CD14-positive monocyte (primary cell): ENCODE results near the gene WNT3. TPM values are rescaled to one million over a fixed set of nuclear protein-coding genes. Genes with fewer than 3 reads are reported as not detected.

Source experiments
- DNase-seq, 3 donors: peaks; one replicate each; pipeline ENCODE4 v3.0.0-alpha.2; 2011 to 2022
- H2AFZ ChIP-seq: 2 replicates; pipeline ENCODE4 v1.6.0; 2012; ENCODE audit warnings: mild to moderate bottlenecking, low read depth, low read length, inconsistent platforms; ENCODE audit not compliant: insufficient read depth, poor library complexity, severe bottlenecking
- H3K27ac ChIP-seq, 2 donors: 1 replicate in 1 of 2; 2 replicates in 1 of 2; pipeline ENCODE4 v1.5.1; 2012 to 2013; ENCODE audit warnings: low read length in 2 of 2, control low read depth in 1 of 2, inconsistent platforms in 1 of 2, low read depth in 1 of 2, mild to moderate bottlenecking in 1 of 2
- H3K27me3 ChIP-seq, 2 donors: one replicate each; pipeline versions ENCODE4 v1.6.0 to v1.6.1; 2011 to 2013; ENCODE audit warnings: low read length in 2 of 2; ENCODE audit not compliant: control insufficient read depth in 2 of 2, insufficient read depth in 2 of 2
- H3K36me3 ChIP-seq, 2 donors: replicated peaks in 1 of 2; 1 replicate in 1 of 2; 2 replicates in 1 of 2; pipeline versions ENCODE4 v1.5.1 to v1.6.1; 2012 to 2013; ENCODE audit warnings: low read length in 2 of 2, control low read depth in 1 of 2, inconsistent platforms in 1 of 2, mild to moderate bottlenecking in 1 of 2; ENCODE audit not compliant: insufficient read depth in 2 of 2, control insufficient read depth in 1 of 2
- H3K4me1 ChIP-seq, 2 donors: 1 replicate in 1 of 2; 2 replicates in 1 of 2; pipeline versions ENCODE4 v1.5.1 to v1.6.1; 2012 to 2013; ENCODE audit warnings: low read length in 2 of 2, control low read depth in 1 of 2, inconsistent platforms in 1 of 2, mild to moderate bottlenecking in 1 of 2, moderate library complexity in 1 of 2; ENCODE audit not compliant: insufficient read depth in 2 of 2, control insufficient read depth in 1 of 2
- H3K4me2 ChIP-seq: replicated peaks from 2 replicates; pipeline ENCODE3; 2012; ENCODE audit warnings: low read length, moderate library complexity, mild to moderate bottlenecking; ENCODE audit not compliant: poor library complexity, severe bottlenecking; ENCODE audit errors: extremely low read depth
- H3K4me3 ChIP-seq, 3 experiments: fragments of 200-600 bp in 1 of 3; sonication (generic) in 1 of 3; replicated peaks in 1 of 3; 1 replicate in 2 of 3; 2 replicates in 1 of 3; pipeline ENCODE4 v1.5.1; 2011 to 2013; ENCODE audit warnings: low read length in 3 of 3, mild to moderate bottlenecking in 3 of 3, control low read depth in 2 of 3, low read depth in 2 of 3, inconsistent platforms in 1 of 3, moderate library complexity in 1 of 3
- H3K79me2 ChIP-seq: 2 replicates; pipeline ENCODE4 v1.6.0; 2012; ENCODE audit warnings: mild to moderate bottlenecking, control low read depth, inconsistent platforms, low read length, moderate library complexity; ENCODE audit not compliant: insufficient read depth
- H3K9ac ChIP-seq: 2 replicates; pipeline ENCODE4 v1.6.0; 2017; ENCODE audit warnings: low read length, mild to moderate bottlenecking; ENCODE audit not compliant: insufficient read depth, poor library complexity, severe bottlenecking
- H3K9me3 ChIP-seq, 2 donors: replicated peaks in 1 of 2; 1 replicate in 1 of 2; 2 replicates in 1 of 2; pipeline versions ENCODE4 v1.5.1 to v1.6.1; 2012 to 2013; ENCODE audit warnings: low read length in 2 of 2, control low read depth in 1 of 2; ENCODE audit not compliant: control insufficient read depth in 1 of 2, insufficient read depth in 1 of 2
- H4K20me1 ChIP-seq: 2 replicates; pipeline ENCODE4 v1.6.0; 2012; ENCODE audit warnings: mild to moderate bottlenecking, low read length, control low read depth, moderate library complexity; ENCODE audit not compliant: insufficient read depth
- H3K27ac Mint-ChIP-seq, 7 donors: one replicate each; pipeline ENCODE4 v1.8.0; 2020; ENCODE audit warnings: mild to moderate bottlenecking in 7 of 7, mixed read lengths in 7 of 7, moderate library complexity in 6 of 7, inconsistent platforms in 2 of 7
- H3K27me3 Mint-ChIP-seq, 3 donors: one replicate each; pipeline ENCODE4 v1.8.0; 2021 to 2022; ENCODE audit warnings: low read depth in 3 of 3, mild to moderate bottlenecking in 3 of 3, mixed read lengths in 3 of 3, moderate library complexity in 3 of 3, inconsistent platforms in 1 of 3
- H3K36me3 Mint-ChIP-seq, 2 donors: one replicate each; pipeline ENCODE4 v1.8.0; 2020; ENCODE audit warnings: mixed read lengths in 2 of 2, inconsistent platforms in 1 of 2, mild to moderate bottlenecking in 1 of 2
- H3K4me1 Mint-ChIP-seq: one replicate; pipeline ENCODE4 v1.8.0; 2020; ENCODE audit warnings: mild to moderate bottlenecking, mixed read lengths
- H3K4me3 Mint-ChIP-seq, 2 donors: one replicate each; pipeline ENCODE4 v1.8.0; 2020; ENCODE audit warnings: mild to moderate bottlenecking in 2 of 2, mixed read lengths in 2 of 2, moderate library complexity in 1 of 2
- H3K9me3 Mint-ChIP-seq, 7 donors: one replicate each; pipeline ENCODE4 v1.8.0; 2020 to 2022; ENCODE audit warnings: mixed read lengths in 7 of 7, mild to moderate bottlenecking in 6 of 7, moderate library complexity in 6 of 7, inconsistent platforms in 2 of 7
- WGBS: methylation state at CpG from one replicate; pipeline ENCODE4 v1.1.5; 2013; ENCODE audit warnings: missing lambda C conversion rate; ENCODE audit not compliant: insufficient coverage; 5-methylcytosine and 5-hydroxymethylcytosine counted together
- intact Hi-C, 2 donors: fragments of 100-400 bp; cut with micrococcal nuclease; formaldehyde crosslinking; loops; one replicate each; pipeline versions ENCODE4 v1.15.0 to v1.15.1; 2023
- polyA plus RNA-seq, 3 donors: library from polyadenylated mRNA; depleted of rRNA in 1 of 3; unstranded in 2 of 3; stranded (reverse) in 1 of 3; fragments of 300-500 nt in 2 of 3; fragments of >200 nt in 1 of 3; fragmentation: Illumina TruSeq in 2 of 3; gene quantifications; 1 replicate in 2 of 3; 2 replicates in 1 of 3; pipeline ENCODE4 v1.2.3, GENCODE V29; 2012 to 2021
- TF ChIP-seq, protein P1 (sequence below): fragments of 200-600 bp; IDR thresholded peaks from one replicate; pipeline ENCODE4 v1.8.0; 2022; ENCODE audit warnings: antibody characterized with exemption, mild to moderate bottlenecking

The WNT3 gene
- polyA plus RNA-seq, 3 donors = 0.01 TPM; not detected in 2

DNA sequence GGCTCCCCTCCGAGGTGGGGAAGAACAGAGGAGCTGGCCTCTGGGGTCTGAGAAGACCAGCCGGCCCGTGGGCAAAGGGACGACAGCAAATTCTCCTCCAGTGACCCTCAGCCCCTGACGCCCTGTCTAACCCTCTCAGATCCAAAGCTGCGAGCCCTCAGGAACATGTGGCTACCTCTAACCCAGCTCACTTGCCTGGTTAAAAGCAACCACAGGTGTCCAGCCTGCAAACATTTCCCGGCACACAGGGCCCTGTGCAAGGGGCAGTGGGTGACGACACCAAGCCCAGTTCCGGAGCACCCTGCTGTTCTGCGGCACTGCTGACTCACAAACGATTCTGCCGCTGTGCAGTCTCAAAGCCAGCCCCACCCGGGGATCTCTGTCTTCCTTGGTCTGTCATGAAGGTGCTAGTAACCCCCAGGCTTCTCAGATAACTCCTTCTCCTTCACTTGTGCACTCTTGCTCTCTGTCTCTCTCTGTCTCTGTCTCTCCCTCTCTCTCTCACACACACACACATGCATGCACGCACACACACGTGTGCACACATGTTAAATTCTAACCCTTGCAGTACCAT is 23.0 kb downstream of the WNT3 start:
- no peak overlapping the region for H3K4me2 ChIP-seq
- H3K4me1 ChIP-seq = no peaks in the 10 kb centered on the region
- no peaks in the 10 kb centered on the region for H3K36me3 ChIP-seq
- no peaks in the 10 kb centered on the region for H3K9me3 ChIP-seq
- H3K36me3 Mint-ChIP-seq = no peaks in the 10 kb centered on the region
- H3K27ac Mint-ChIP-seq = no peak overlapping the region
- H3K9me3 Mint-ChIP-seq = peaks cover 0 to 2% (median 0%) of the 10 kb centered on the region in 7 donors
- intact Hi-C loops = no loop called here
- H3K27ac ChIP-seq = no peak overlapping the region
- TF ChIP-seq, protein P1, sequence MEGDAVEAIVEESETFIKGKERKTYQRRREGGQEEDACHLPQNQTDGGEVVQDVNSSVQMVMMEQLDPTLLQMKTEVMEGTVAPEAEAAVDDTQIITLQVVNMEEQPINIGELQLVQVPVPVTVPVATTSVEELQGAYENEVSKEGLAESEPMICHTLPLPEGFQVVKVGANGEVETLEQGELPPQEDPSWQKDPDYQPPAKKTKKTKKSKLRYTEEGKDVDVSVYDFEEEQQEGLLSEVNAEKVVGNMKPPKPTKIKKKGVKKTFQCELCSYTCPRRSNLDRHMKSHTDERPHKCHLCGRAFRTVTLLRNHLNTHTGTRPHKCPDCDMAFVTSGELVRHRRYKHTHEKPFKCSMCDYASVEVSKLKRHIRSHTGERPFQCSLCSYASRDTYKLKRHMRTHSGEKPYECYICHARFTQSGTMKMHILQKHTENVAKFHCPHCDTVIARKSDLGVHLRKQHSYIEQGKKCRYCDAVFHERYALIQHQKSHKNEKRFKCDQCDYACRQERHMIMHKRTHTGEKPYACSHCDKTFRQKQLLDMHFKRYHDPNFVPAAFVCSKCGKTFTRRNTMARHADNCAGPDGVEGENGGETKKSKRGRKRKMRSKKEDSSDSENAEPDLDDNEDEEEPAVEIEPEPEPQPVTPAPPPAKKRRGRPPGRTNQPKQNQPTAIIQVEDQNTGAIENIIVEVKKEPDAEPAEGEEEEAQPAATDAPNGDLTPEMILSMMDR = no peak
- no peak overlapping the region for H2AFZ ChIP-seq
- no peak overlapping the region for H3K4me3 Mint-ChIP-seq
- H3K4me3 ChIP-seq = no peak overlapping the region
- H3K27me3 ChIP-seq = peaks cover 0 to 7% of the 10 kb centered on the region in 2 donors
- H3K27me3 Mint-ChIP-seq = peaks cover 6 to 35% (median 24%) of the 10 kb centered on the region in 3 donors
- no peak overlapping the region for H3K9ac ChIP-seq
- no peaks in the 10 kb centered on the region for H3K79me2 ChIP-seq
- H3K4me1 Mint-ChIP-seq = no peaks in the 10 kb centered on the region
- no peaks in the 10 kb centered on the region for H4K20me1 ChIP-seq
- 78% methylated on average over 9 of the region's 15 CpGs for WGBS
- no peak for DNase-seq

DNA sequence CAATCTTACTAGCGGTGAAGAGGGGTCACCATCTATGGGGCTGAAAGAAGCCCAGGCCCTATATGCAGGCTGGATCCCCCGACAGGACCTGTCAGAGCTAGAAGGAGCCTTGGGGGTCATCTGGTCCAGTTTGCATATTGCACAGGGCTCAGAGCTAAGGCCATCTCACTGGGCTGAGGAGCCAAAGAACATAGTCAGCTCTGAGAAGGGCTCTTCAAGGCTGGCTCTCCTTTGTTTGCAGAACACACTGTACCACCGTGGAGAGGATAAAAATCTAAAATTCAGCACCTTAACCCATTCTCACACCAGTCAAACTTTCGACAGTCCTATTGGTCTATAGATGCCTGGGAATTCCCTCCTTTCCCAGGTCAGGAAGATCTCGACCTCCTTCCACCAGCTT is 24.2 kb downstream of the WNT3 start:
- Histone ChIP-seq H3K4me3 (no peak overlapping the region), H3K27ac (no peak overlapping the region), H3K4me2 (no peak overlapping the region), H3K4me1 (no peaks in the 10 kb centered on the region), H3K79me2 (no peaks in the 10 kb centered on the region), H2AFZ (no peak overlapping the region), H3K36me3 (no peaks in the 10 kb centered on the region), H3K9ac (no peak overlapping the region), H3K9me3 (no peaks in the 10 kb centered on the region), H4K20me1 (no peaks in the 10 kb centered on the region), H3K27me3 (peaks cover 0 to 9% of the 10 kb centered on the region in 2 donors)
- Mint-ChIP-seq H3K9me3 (peaks cover 0 to 8% (median under 1%) of the 10 kb centered on the region in 7 donors), H3K4me3 (no peak overlapping the region), H3K36me3 (no peaks in the 10 kb centered on the region), H3K27me3 (peaks cover 6 to 42% (median 24%) of the 10 kb centered on the region in 3 donors), H3K4me1 (no peaks in the 10 kb centered on the region), H3K27ac (no peak overlapping the region)
- intact Hi-C loops = no loop called here
- WGBS = 90% methylated on average over 4 of the region's 5 CpGs
- TF ChIP-seq, protein P1 = no peak
- DNase-seq = no peak
